HG03571 (cell line): ENCODE results near the gene PANK4.

ENCODE experiments used
- ATAC-seq: cut with Tn5 transposase; IDR thresholded peaks from one replicate; pipeline ENCODE4 v1.9.1; 2021; ENCODE audit not compliant: unreplicated experiment

Gene PANK4

DNA sequence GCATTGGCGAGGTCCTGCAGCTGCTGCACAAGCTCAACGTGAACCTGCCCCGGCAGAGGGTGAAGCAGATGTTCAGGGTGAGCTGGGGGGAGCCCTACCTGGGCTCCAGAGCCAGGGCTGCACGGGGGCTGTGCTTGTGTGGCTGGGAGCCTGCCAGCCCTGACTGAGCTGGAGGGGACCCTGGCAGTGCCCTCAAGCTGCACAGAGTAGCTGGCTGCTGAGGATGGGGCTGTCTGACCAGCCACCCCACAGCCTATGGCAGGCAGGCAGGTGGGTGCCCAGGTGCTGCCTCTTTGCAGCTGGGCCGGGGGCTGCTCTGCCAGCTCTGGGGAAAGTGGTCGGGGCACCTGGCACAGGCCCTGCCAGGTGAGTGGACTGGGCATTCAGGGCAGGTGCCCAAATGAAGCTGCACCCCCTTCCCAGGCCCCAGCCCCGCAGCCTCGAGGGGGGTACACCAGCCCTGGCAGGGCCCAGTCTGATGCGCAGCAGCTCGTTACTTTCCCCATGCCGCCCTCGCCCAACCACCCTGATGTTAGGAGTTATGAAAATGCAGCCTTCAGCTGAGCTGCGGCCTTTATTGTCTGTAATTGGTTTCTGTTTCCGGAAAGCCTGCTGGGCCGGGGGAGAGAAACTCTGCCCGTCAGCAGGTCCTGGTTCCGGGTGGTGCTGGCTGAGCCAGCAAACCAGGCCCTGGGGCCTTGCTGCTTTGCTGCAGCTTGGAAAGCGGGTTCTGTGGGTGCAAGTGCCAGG, 46.0 kb downstream of the PANK4 start:
- no peak for ATAC-seq

DNA sequence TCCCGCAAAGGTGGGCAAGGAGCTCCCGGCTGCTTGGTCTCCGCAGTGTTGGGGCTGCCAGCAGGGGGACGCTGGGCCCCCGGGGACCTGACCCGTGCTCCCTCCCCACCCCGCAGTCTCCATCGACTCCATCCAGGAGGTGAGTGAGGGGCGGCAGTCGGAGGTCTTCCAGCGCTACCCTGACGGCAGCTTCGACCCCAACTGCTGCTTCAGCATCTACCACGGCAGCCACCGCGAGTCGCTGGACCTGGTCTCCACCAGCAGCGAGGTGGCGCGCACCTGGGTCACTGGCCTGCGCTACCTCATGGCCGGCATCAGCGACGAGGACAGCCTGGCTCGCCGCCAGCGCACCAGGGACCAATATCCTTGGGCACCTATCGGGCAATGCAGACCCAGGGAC, 46.8 kb downstream of the PANK4 start:
- ATAC-seq = no peak

DNA sequence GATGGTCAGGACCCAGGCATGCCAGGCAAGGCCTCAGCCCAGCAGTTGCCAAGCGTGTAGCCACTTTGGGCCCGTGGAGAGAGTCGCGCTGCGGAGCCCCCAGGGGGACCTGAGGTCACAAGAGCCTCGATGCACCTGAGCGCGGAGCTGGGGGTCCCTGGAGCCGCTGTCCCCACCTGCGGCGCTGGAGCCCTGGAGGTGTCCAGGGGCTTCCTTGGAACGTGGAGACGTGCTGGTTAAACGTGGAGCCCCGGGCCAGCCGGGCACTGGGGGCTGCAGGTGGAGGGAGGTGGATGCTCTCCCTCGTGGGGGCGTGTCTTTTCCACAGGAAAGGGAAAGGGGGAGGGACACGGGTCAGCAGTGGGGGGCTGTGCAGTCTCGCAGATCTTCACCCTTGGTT, 47.2 kb downstream of the PANK4 start:
- no peak for ATAC-seq

DNA sequence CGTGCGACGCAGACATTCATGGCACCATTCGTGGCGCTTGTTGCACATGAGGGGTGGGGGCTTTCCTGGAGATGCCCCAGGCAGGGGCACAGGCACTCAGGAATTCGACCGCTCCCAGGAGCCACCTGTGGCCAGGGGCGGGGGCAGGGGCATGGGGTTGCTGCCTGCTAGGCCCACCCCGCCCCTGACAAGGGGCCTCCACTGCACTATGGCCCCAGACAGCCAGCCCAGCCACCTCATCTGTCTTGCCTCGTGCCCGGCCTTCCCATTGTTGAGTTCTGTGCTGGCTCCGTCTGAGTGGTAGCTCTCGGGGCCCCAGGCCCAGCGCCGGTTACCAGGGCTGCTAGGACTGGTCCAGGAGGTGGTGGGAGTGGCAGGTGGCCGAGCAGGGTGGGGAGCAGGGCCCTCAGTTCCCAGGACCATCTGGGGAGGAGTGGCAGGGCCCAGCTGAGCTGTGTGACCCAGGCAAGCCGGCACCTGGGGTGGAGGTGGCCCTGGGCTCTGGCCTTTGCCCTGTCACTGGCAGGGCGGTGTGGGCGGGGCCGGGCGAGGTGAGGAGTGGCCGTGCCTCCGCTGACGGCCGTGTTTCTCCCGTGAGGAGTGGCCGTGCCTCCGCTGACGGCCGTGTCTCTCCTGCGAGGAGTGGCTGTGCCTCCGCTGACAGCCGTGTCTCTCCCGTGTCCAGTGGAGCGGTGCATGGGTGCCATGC, 48.5 kb downstream of the PANK4 start:
- no peak for ATAC-seq

DNA sequence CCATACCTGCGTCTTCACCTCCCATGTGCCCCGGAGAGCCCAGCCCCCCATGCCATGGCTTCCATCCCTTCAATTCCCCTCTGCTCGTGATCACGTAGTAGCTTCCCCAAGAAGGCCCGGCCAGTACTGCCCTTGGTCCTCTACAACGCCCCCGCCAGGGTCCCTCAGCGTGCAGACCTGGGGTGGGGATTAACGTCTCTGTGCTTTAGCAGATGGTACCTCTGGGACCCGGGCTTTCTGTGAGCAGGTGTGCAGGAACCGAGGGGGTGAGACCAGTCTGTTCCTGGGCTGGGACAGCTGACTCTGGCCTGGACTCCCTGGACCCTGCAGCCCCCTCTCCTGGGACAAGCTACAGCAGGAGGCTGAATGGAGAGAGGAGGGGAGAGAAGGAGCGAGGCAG, 49.1 kb downstream of the PANK4 start:
- ATAC-seq = no peak

DNA sequence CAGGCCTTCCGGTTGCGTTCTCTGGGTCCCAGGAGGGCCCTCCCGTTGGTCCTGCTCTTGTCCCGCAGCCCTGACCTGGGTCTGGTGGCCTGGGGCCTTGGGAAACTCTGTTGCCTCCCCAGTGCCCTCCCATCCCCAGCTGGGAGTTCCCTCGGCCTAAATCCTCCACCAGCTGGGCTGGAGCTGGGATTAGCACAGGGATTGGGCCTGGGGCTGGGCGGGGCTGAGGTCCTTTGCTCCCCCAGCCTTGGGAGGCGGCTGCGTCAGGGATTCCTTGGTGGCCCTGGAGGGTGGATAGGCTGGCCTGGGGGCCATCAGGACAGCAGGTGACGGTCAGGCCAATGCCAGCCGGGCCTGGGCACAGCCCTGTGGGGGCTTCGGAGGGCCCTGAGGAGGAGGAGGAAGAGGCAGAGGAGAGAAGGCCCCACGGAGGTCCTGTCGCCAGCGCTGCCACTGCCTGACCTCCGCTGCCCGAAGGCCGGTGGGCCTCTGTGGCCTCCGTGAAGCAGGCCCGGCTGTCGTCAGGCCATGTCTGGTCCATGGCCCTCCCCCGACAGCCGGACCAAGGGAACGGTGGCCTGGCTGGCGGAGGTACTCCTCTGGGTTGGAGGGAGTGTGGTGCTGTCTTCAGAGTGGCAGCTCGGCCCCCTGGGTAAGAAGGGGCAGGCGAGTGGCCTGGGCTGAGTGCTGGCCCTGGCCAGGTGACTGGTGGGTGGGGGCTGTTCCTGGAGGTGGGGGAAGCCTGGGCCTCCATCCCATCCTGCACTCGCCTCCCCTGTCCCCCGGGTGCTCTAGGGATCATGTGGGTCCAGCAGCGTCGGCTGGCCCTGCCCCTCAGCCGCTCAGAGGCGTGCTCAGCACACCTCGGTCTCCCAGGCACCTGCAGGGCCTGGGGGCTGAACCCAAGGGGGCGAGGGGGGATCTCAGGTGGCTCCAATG, 50.1 kb downstream of the PANK4 start, which contains the start of gene PLCH2:
Gene PLCH2, plus strand, starts transcription at position 229 of the 939 bp plus-strand sequence. Its CDS starts 300 bp downstream, at position 529.
- ATAC-seq = no peak

DNA sequence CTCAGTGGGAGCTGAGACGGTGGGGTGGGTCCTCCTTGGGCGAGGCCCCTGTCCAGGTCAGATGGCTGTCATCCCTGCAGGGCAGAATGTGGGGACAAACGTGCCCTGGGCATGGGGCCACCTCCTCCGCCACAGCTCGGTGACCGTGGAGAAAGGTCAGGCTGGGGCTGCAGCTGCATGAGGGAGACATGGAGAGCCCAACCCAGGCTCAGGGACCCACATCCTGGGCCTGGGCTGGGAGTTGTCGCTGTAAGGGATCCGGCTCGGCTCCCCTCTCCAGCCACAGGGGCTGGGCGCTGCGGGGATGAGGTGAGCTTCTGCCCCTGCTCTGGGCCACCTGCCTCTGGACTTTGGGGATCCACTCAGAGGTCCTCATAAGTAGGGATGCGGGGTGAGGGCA, 50.8 kb downstream of the PANK4 start:
- no peak for ATAC-seq

DNA sequence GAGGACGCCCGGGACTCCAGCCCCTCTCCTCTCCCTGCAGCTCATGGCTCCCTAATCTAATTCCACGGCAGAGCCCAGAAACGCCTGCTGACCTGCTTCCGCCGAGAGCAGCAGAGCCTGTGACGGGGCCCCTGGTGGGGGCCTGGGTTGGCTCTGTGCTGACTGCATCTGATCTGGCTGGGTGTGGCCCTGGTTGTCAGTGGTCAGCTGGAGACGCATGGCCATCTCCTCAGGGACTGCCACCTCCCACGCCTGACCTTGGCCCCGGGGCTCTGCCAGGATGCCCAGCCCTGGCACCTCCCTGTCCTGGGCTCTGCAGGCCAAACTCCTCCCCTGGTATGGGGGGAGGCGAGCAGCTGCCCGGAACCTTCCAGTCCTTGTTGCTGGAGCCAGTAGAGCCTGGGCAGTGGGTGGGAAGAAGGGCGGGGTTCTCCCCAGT, 51.4 kb downstream of the PANK4 start:
- no peak for ATAC-seq

DNA sequence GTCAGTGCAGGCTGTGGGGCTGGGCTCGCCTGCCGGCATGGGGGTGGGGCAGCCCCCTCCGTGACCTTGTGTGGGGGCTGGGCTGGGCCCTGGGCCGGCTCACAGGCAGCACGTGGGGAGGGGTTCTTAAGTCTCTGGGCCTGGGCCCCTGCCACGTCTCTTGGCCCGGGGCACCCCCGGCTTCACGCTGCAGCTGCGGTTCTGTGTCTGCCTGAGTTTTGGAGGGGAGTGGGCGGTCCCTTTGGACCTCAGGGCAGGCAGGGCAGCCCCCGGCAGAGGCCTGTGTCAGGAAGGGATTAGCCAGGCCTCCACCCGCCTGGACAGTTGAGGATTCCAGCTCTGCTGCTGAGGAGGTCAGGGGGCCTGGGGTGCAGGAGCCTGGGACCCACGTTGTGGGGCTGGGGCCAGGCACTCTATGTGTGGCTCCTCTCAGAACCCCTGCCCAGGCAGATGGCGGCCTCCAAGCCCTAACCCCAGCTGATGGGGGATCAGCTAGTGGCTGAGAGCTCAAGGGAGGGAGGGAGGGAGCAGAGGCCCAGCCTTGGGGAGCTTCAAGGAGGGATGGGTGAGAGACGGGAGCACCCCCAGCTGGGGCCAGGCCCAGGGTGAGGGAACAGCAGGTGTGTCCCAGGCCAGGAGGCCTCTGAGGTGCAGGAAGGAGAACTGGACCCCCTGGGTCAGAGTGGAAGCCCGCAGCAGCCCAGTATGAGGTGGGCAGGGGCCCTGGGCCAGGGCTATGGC, 52.1 kb downstream of the PANK4 start:
- ATAC-seq = no peak

DNA sequence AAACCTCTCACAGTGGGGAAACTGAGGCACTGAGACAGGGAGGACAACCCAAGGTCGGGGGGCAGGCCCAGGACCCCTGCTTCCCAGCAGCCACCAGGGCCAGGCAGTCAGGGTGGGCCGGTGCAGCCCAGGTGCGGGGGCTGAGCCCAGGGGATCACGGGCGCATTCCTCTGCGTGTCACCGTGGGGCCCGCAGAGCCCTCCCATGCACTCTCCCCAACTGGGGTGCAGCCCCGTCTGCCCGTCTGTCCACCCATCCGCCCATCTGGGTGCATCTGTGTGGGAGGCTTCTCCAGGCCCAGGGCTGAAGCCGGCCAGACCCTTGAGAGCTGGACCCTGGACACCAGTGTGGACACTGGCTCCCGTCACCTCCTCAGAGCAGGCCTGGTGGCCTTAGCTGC, 53.2 kb downstream of the PANK4 start:
- no peak for ATAC-seq

DNA sequence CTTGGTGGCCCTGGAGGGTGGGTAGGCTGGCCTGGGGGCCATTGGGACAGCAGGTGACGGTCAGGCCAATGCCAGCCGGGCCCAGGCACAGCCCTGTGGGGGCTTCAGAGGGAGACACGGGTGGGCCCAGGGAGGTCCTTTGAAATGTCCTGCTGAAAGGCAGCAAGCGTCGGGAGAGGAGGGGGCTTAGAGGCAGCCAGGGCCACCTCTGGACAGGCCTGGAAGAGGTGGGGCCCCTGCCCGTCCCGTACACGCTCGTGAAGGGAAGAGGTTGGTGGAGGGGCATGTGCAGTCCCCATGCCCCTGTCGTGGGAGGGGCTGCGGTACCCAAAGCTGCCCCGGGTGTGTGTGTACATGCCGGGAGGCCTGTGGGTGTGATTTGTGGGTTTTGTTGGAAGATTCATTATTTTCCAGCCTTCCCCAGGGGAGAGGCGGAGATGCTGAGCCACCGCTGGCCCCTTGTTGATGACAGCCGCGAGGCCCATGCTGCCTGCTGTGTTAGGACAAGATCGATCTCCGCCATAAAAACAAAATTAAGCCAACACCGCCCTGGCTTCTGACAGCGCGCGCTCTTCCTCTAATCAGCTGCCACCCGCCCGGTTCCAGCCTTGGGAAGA, 53.7 kb downstream of the PANK4 start:
- ATAC-seq = no peak

DNA sequence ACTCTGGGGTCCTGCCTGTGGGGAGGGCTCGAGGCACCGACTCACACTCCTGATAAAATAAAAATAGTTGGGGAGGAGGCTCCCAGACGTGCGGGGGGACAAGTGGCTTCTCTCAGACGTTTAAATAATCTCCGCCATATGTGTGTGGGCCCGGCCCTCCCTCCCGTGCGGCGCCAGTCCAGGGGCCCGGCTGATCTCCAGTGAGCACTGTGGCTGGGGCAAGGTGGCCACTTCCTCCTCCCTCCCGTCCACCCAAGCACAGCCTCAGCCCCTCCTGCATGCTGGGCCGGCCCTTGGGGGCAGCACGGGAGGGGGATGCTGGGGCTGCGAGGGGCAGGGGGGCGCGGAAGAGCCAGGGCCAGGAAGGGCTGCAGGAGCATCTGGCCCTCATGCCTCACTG, 54.3 kb downstream of the PANK4 start:
- ATAC-seq = no peak

DNA sequence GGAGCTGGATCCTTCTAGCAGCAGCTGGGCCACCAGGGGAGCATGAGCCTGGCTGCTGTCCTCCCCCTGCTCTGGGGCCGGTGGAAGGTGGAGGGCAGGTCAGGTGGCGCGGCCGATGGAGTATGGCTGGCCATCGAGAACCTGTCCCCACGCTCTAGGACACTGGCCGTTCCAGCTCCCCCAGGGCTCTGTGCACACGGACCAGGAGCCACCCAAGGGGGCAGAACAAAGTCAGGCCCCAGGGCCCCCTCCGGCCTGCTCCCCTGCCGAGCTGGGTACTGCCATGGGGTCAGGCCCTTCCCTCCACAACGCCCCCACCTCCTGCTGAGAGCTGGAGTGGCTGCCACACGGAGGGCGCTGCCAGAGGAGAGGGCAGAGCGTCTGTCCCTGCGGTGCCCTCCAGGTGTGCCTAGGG, 54.8 kb downstream of the PANK4 start:
- ATAC-seq = no peak

DNA sequence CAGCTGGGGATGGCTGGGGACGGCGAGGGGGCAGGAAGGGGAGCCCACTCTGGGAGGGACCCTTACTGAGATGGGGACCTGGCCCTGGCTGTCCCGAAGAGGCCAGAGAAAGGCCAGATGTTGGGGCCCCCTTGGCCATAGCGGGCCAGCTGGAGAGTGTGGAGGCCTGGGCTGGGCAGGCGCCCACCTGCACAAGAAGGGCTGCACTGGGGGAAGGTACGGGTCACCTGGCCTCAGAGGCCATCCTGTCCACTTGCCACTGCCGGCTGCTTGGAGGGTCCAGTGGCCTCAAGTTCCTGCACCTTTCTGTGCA, 55.3 kb downstream of the PANK4 start:
- ATAC-seq = no peak

DNA sequence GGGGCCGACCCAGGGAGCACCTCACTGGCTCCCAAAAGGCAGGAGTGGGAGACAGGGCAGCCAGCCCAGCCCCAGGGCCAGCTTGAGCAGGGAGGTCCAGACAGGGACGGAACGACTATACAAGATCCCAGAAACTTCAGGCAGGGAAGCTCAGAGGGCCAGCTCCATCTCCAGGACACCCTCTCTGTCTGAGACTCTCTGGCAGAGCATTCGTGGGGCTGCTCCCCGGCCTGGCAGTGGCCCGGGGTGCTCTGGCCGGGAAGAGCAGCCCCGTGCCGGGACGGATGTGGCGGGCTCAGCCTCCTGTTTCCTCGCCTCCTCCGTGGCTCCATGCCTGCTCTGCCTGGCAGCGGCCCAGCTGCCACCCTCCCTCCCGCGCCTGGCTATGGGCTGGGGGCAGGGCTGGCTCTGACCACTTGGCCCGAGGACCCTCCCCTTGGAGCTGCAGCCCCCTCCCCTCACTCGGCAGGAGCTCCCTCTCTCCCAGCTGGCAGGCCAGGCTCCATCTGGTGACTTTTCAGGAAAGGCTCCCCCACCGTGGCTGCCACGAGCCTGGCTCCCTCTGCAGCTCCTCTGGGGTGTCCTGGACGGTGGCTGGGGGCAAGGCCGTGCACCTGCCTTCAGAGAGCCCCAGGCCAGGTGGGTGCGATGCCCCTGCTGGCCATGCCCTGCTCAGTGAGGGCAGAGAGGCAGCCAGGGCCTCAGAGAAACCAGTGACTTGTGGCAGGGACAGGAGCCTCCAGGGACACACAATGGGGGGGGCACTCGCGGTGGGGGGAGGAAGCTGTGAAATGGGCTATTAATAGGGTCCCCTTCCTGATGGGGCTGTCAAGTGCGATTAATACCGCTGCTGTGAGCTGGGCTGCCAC, 55.9 kb downstream of the PANK4 start:
- ATAC-seq = no peak

DNA sequence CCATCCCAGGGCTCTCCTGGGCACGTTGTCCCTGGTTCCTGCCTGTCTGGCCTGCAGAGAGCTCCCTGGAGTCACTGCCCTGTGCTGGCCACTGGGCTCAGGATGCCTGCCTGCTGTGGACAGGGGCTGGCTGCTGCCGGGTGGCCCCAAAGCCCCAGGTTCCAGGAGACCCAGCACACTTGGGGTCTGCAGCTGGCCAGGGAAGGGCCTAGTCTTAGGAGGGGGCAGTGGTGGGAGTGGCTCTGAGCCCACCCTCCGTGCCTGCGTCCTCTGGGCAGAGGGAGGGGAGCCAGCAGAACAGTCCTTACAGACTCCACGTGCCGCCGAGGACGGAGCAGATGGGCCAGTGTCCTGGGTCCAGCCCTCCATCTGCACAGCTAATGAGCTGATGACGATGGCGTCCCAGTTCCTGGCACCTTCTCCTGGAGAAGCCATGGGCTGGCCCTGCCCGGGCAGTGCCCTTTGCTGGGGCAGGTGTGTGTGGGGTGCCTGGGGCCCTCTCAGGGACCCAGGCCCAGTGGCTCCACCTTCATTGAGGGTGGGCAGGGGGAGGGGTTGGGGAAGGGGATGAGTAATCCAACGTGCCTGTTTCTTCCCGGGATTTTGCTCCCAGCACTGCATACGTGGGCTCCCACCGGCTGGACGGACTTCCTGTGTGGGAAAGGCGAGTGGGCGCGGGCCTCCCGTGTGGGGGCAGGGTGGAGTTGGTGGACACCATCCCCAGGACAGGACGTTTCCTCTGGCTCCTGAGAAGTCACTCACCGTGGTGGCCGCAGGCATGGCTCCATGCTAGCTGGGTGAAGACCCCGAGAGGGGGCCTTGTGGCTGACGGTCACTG, 57.1 kb downstream of the PANK4 start:
- ATAC-seq = no peak

DNA sequence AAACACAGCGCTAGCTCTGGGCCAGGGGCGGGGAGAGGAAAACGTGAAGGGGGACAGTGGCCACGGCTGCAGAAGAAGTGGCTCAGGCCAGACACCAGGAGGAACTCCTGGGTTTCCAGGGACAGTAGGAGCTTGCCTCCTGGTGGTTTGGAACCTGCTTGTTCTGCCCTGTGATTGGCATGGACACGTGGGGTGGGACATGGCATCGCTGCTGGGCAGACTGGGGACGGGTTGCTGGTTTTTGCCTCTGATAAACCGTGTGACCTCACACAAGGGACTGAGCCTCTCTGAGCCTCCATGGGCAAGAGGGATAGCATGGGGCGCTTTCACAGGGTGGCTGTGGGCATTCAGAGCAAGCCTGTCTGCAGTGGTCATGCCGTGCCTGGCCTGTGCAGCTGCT, 57.9 kb downstream of the PANK4 start:
- ATAC-seq = no peak

DNA sequence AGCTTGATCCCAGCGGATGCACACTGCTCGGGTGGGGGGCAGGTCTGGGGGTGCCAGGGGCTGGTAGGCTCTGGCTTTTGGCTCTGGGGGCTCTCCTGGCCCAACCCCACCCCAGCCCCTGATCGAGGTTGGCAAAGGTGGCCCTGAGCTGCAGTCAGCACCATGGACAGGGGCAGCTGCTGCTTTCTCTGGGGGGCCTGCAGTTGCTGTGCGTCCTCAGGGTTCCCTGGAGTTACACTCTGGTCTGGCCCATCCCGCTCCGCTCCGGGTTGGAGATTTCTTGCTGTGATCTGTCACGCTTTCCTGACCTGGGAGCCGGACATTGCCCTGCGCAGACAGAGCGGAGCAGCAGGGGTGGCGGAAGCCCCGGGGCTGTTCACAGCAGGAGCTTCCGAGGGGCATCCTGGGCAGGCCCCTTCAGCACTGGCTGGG, 58.3 kb downstream of the PANK4 start:
- ATAC-seq = no peak
